Measurements from ENCODE around the gene TMA7.
"Not testable (repeated sequence)": the region's sequence is repeated elsewhere in the genome, so short reads cannot be mapped to it uniquely, and the experiment has no call there.

The TMA7 gene

DNA sequence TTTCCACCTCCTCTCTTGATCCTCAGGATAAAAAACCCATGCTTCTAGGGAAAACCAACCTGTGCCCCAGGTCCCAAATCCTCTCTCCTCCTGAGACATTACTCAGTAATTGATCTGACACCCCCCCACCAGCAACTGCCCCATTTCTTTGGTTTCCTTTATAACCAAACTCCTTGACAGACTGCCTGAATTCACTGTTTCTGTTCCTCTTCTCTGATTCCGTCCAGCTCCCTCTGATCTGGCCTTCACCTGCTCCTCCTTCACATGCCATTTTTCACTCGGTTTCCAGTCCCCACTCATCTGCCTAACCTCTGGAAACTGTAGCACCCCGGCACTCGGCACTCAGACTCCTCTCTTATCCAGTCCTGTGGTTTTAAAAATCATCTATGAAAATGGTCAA lies 2.2 kb upstream of the TMA7 start:
- no peak for DNase-seq

DNA sequence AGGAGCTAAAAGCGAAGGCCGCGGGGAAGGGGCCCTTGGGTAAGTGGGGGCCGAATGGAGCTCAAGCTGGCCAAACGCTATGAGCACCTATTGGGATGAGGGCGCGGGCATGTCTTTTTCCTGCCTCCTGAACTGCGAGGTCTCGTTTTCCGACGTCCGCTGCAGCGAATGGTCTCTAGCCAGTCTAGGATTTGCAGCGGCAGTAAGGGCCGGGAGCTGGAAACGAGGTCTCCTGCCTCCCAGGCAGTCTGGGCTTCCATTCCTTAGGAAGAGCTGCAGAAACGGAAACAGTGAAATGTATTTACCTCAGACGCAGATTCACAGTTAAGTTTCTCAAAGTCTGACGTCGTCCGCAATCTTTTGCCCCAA lies 517 bp downstream of the TMA7 start:
- DNase-seq, result no peak

DNA sequence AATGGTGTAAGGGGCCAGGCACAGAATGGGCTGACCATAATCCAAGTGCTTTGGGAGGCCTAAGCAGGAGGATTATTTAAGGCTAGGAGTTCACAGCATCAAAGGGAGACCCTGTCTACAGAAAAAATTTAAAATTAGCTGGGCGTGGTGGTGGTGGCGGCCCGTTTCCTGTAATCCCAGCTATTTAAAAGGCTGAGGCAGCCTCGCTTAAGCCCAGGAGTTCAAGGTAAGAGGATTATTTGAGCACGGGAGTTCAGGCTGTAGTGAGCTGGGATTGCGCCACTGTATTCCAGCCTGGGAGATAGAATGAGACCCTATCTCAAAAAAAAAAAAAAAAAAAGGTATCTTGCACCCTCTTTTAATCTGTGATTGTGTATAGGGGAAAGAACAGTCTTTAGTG lies 1.9 kb downstream of the TMA7 start:
- DNase-seq, result no peak

DNA sequence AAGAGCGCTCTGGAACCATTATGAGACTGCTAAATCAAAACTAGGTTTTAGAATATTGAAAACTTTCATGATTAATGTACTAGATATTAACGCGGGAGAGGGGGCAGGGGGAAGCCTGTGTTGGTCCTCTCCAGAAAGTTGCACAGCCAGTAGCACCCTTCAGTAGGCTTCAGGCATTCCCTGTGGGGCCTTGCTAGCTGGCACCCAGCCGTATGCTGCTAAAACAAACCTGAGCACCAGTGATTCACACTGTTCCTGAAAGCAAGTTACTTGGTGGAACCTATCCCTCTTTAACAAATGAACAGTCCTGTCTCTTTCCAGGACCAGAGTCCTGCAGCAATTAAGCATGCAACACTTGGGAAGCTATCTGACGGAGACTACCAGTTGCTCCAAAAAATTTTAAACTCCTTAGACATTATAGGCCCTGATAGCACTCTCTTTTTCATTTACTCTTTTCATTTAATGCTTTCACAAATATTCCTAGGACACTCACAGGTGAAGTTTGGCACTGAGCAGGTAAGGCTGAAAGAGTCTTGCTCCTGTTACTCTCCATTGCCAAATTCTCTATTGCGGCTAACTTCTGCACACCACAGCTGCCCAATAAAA lies 5.3 kb downstream of the TMA7 start:
- no peak for DNase-seq

DNA sequence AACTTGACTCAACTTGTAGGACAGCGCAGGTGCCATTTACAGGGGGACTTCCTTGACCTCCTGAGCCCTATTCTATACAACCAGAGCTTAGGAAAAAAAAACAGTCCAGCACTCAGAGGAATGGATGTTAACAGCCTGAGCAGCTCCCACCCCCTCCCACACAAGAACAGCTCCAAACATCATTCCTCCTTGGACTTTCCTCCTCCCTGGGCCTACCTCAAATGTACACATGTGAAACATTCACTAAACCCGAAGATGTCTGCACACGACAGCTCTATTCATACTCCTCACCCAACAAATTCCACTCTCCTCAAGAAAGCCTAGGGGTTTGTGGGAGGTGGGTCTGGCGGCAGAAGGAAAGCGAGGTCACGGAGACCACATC lies 6.0 kb downstream of the TMA7 start:
- DNase-seq, result no peak

DNA sequence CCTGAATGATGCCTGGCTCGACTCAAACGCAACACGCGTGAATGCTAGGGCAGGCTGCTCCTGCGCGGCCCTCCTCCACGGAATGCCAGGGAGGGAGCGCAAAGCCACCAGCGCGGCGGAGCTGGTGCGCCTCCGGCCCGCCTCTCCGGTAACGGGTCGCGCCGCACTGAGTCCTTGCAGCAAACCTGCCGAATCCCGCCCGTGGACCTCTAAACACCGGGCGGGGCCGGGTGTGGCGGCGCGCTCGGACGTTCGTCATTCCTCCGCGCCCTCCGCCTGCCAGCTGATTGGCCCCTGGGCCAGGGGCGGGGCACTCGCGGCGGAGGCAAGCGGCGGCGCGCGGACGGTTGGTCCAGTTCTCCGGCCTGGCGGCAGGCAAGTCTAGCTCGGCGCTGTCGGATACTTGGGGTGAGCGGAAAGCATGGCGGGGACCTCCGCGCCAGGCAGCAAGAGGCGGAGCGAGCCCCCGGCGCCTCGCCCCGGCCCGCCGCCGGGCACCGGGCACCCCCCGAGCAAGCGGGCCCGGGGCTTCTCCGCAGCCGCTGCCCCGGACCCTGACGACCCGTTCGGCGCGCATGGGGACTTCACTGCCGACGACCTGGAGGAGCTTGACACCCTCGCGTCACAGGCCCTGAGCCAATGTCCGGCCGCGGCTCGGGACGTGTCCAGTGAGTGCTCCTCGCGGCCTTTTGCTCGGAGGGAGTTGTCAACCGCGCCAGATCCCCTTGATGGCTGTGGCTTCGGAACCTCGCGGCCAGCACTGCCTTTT lies 6.6 kb downstream of the TMA7 start, which contains the start of gene ATRIP:
Gene ATRIP (plus strand): TSS at position 313 of the 769 bp plus-strand sequence. CDS start 109 bp downstream, at position 422.
- DNase-seq, result peak; percentile 91

DNA sequence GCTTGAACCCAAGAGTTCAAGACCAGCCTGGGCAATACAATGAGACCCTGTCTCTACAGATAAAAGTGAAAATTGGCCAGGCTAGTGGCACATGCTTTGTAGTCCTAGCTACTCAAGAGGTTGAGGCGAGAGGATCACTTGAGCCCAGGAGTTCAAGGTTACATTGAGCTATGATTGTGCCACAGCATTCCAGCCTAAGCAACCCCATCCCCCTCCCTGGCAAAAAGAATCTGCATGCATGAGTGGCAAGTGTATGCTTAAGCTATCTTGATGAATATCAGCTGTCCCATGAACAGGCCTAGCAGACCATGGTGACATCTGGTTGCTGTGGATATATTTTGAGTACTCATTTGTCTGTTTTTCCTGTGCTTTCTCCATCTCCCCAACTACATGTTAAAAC lies 11.2 kb downstream of the TMA7 start:
- DNase-seq, result no peak

DNA sequence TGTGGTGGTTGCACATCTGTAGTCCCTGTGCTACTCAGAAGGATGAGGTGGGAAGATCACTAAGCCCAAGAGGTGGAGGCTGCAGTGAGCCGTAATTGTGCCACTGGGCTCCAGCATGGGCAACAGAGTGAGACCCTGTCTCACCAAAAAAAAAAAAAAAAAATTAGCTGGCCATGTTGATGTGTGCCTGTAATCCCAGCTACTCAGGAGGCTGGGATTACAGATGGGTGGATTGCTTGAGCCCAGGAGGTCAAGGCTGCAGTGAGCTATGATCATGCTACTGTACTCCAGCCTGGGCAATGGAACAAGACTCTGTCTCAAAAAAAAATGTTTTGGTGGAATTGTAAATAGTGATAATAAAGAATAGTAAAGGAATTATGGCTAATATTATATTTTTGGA lies 16.4 kb downstream of the TMA7 start:
- DNase-seq, result no peak

DNA sequence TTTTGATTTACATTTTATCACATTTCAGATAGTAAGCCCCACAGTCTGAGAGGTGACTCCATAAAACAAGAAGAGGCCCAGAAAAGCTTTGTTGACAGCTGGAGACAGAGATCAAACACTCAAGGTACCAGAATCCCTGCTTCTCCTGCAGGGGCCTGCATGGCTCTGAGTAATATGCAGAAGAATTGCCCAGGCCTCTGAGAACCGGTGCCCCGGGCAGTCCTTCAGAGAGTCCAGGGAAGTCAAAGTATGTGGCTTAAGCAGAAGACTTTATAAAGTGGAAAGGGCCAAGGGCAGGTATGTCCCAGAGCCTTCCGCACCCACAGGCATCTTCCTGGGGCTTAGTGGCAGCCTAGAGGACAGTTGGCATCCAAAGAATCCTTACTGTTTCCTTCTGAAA lies 19.3 kb downstream of the TMA7 start:
- DNase-seq, result no peak

DNA sequence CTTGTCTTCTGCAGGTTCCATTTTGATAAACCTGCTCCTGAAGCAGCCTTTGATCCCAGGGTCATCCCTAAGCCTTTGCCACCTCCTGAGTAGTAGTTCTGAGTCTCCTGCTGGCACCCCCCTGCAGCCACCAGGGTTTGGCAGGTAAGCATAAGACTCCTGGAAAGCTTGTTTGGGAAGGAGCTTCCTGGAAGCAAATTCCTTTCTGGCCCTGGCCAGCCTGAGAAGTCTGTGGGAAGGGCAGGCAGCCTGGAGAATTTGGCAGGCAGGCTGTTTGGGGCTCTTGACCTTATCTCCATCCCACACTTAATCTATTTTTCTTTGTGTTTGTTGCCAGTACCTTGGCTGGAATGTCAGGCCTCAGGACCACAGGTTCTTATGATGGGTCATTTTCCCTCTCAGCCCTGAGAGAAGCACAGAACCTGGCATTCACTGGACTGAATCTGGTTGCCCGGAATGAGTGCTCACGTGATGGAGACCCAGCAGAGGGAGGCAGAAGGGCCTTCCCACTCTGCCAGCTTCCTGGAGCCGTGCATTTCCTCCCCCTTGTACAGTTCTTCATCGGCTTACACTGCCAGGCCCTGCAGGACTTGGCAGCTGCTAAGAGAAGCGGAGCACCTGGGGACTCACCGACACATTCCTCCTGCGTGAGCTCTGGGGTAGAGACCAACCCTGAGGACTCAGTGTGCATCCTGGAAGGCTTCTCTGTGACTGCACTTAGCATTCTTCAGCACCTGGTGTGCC lies 19.9 kb downstream of the TMA7 start:
- DNase-seq, result no peak

DNA sequence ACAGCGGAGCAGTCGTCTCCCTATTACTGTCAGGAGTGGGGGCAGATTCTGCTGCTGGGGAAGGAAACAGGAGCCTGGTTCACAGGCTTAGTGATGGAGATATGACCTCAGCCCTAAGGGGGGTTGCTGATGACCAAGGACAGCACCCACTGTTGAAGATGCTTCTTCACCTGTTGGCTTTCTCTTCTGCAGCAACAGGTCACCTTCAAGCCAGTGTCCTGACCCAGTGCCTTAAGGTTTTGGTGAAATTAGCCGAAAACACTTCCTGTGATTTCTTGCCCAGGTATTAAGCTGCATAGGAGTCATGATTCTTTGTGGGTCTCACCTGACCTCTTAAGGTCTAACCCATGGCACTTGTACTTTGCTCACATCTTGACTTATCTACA lies 20.5 kb downstream of the TMA7 start:
- DNase-seq, result no peak

DNA sequence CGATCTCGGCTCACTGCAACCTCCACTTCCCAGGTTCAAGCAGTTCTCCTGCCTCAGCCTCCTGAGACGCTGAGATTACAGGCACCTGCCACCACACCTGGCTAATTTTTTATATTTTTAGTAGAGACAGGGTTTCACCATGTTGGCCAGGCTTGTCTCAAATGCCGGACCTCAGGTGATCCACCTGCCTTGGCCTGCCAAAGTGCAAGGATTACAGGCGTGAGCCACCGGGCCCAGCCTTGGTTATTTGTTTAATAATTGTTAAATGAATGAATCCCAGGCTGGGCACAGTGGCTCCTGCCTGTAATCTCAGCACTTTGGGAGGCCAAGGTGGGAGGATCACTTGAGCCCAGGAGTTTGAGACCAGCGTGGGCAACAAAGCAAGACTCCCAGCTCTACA lies 21.7 kb downstream of the TMA7 start:
- DNase-seq, result not testable (repeated sequence)

DNA sequence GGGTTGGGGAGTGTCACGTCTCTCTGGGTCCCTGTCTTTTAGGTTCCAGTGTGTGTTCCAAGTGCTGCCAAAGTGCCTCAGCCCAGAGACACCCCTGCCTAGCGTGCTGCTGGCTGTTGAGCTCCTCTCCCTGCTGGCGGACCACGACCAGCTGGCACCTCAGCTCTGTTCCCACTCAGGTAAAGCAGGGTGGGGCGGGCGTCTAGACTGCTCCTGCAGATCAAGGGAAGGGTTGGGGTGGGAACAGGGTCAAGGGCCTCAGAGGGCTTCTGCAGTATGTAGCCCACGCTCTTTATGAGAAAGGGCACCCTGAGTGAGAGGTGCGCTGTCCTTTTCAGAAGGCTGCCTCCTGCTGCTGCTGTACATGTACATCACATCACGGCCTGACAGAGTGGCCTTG lies 23.6 kb downstream of the TMA7 start:
- DNase-seq, result no peak

DNA sequence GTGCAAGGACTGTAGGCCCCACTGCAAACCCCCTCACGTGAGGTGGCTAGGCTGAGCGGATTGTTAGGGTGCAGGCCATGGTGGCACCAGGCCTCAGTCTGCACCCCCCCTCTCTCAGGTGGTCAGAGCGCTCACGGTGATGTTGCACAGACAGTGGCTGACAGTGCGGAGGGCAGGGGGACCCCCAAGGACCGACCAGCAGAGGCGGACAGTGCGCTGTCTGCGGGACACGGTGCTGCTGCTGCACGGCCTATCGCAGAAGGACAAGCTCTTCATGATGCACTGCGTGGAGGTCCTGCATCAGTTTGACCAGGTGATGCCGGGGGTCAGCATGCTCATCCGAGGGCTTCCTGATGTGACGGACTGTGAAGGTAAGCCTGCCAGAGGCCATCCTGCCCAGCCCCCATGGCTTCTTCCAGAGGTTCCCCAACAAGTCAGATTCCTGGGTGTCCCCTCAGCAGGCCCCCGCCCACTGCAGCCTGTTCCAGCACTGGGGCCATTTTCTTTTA lies 24.7 kb downstream of the TMA7 start:
- no peak for DNase-seq

DNA sequence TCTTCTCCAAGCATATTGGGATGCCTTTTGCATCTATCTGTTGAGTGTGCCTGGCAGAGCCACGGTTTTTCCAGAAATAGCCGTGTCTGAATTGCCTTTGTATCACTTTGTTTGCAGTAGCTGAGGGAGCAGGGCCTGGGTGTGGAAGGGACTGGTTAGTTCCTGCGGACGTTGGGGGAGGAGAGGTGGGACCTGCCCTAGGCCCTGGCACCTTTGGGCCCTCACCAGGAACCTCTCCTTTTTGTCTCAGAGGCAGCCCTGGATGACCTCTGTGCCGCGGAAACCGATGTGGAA lies 25.1 kb downstream of the TMA7 start:
- no peak for DNase-seq

DNA sequence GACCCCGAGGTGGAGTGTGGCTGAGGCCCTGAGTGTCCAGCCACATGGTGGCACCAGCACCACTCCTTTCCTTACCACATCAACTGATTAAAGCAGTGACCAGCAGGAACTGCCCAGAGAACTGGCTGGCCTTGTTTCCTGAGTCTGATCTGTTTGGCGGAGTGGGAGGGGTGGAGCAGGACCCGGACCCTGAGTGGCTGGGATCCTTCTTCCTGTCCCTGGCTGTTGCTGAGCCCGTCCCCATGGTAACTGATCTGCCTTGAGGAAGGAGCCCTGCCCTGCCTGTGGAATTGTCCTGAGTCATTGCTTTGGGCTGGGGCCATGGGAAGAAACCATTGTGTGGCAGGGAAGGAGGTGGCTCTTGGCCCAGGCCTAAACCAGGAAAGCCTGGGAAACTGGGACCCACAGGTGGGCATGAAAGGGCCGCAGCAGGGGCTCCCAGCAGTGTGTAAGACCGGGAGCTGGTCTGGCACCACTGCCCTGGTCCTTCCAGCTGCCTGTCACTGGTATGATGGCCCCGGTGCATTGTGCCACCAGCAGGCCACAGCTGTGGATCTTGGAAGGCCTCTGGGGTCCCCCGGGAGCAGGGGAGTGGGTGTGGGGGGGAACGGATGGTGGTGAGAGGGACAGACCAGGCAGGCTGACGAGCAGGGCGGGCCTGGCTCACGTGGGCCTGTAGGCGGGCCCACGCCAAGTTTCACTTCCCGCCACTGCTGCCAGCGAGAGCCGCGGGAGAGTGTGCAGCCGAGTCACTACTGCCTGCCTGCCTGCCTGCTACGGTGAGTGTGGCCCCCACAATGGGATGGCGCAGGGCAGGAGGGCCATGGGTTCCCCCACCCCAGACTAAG lies 25.7 kb downstream of the TMA7 start:
- peak; percentile 84 for DNase-seq

DNA sequence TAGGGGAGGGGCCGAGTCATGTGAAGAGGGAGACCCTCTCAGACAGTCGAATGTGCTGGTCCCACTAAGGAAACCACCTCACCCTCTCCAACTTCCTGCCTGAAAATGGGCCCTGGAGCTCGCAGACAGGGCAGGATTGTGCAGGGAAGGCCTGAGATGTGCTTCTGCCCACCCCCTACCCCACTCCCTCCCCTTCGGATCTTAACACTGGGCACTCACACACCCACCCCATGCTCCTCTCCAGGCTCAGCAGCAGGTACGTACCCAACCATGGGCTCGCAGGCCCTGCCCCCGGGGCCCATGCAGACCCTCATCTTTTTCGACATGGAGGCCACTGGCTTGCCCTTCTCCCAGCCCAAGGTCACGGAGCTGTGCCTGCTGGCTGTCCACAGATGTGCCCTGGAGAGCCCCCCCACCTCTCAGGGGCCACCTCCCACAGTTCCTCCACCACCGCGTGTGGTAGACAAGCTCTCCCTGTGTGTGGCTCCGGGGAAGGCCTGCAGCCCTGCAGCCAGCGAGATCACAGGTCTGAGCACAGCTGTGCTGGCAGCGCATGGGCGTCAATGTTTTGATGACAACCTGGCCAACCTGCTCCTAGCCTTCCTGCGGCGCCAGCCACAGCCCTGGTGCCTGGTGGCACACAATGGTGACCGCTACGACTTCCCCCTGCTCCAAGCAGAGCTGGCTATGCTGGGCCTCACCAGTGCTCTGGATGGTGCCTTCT lies 26.5 kb downstream of the TMA7 start:
- no peak for DNase-seq

DNA sequence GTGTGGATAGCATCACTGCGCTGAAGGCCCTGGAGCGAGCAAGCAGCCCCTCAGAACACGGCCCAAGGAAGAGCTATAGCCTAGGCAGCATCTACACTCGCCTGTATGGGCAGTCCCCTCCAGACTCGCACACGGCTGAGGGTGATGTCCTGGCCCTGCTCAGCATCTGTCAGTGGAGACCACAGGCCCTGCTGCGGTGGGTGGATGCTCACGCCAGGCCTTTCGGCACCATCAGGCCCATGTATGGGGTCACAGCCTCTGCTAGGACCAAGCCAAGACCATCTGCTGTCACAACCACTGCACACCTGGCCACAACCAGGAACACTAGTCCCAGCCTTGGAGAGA lies 27.0 kb downstream of the TMA7 start:
- DNase-seq, result no peak

DNA sequence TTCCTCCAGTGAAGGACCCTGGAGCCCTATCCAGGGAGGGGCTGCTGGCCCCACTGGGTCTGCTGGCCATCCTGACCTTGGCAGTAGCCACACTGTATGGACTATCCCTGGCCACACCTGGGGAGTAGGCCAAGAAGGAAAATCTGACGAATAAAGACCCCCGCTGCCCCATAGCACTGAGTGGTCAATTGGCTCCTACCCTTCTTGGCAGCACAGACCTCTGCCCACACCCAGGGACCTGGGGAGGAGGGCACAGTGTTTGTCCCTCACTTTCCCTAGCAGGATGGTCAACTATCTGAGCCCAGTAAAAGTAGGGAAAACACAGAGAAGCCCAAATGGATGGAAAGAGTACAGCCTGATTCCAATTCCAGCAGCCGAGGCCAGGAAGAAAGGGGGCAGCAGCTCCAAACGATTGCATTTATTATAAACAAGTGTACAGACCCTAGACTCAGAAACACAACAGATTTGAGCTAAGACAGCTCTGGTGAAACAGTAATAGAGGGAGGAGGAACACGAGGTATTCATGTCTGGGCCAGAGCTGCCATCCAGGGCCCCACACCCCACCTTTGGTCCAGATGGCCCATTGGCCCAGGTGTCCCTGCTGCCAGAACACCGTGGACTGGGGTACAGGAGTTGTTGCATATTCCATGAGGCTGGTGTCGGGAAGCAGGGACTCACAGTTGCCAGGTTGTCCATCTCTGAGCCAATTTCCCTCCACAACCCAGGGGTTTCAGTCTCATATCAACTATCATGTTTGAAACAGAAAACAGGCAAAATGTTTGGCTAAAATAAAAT lies 27.6 kb downstream of the TMA7 start:
- DNase-seq, result no peak

DNA sequence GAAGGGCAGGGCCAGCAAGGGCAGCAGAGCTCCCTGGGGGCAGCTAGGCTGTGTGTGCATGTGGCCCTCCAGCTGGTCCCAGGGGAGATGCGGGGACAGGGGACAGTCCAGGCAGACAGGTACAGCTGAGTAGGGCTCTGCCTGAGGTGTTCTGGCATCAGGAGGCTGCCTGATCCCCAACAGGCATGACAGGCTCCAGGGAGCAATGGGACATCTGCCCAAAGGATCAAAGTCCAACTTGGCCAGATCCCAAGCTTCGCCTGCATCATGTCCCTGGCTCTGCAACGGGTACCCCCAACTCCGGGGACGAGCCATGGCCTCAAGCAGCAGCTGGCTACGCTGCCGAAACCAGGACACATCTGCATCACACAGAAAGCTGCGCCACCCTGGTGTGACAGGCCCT lies 28.3 kb downstream of the TMA7 start:
- DNase-seq, result no peak

DNA sequence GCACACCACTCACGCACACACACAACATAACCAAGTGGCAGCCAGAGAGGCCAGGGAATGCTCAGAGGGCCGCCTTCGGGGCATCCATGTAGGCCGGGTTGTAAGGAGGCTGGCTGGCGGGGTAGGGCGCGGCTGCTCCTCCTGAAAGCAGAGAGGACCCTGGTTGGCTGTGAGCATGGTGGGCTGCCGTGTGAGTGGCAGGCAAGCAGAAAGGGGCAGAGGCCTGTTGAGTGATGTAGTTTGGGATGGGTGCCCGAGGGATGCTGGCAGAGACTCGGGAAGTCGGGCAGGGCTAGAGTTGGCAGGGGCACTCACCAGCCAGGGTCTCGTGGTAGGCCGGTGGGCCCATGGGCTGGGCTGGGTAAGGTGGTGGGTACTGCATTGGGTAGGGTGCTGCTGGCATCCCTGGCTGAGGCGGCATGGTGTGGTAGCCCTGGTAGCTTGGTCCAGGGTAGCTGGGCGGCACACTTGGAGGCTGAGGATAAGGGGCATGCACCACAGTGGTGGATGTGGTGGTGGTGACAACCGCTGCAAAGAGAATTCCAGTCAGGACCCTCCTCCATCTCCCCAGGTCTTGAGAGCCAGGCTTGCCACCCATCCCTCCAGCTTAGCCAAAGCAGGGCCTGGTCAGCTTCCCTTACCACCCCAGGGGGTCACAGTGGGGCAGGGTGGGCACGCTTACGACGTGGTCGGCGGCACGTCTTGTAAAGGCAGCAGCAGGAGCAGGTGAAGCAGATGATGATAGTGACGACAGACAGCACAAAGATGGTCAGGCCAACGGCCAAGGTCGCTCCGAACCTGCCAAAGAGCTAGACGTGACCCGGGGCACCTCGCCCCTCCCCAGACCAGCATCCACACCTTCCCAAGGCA lies 29.2 kb downstream of the TMA7 start:
- no peak for DNase-seq

Measured in stimulated activated CD8-positive, alpha-beta memory T cell treated with anti-CD3 and anti-CD28 coated beads, Interleukin-4, amount 100 ng/mL, for 48 hours (primary cell).